Smooth muscle cell (in vitro differentiated cells): ENCODE measurements around the gene CFP. TPM values are rescaled to one million over a fixed set of nuclear protein-coding genes. Genes with fewer than 3 reads are reported as not detected.

ENCODE experiments used
- DNase-seq: peaks from one replicate; lab custom pipeline; 2025; ENCODE audit not compliant: unreplicated experiment; lab: John Stamatoyannopoulos, UW
- H2AFZ ChIP-seq: fragments of 200-600 bp; sonication (generic); 2 replicates; pipeline ENCODE4 v1.6.0; 2016; ENCODE audit warnings: antibody characterized with exemption, low read depth, mild to moderate bottlenecking
- H3F3A ChIP-seq: fragments of 200-600 bp; sonication (generic); 2 replicates; pipeline ENCODE4 v1.6.0; 2017; ENCODE audit warnings: antibody characterized with exemption, low read depth
- H3K27ac ChIP-seq: fragments of 200-600 bp; sonication (generic); 2 replicates; pipeline ENCODE4 v1.5.1; 2016; ENCODE audit warnings: low read depth, mild to moderate bottlenecking
- H3K27me3 ChIP-seq: fragments of 200-600 bp; sonication (generic); 2 replicates; pipeline ENCODE4 v1.6.1; 2016; ENCODE audit warnings: low read depth, mild to moderate bottlenecking
- H3K36me3 ChIP-seq: fragments of 200-600 bp; sonication (generic); 2 replicates; pipeline ENCODE4 v1.5.1; 2016; ENCODE audit warnings: low read depth
- H3K4me1 ChIP-seq: fragments of 200-600 bp; sonication (generic); 2 replicates; pipeline ENCODE4 v1.5.1; 2016; ENCODE audit warnings: low read depth
- H3K4me2 ChIP-seq: fragments of 200-600 bp; sonication (generic); 2 replicates; pipeline ENCODE4 v1.6.0; 2016; ENCODE audit warnings: mild to moderate bottlenecking
- H3K4me3 ChIP-seq: fragments of 200-600 bp; sonication (generic); 2 replicates; pipeline ENCODE4 v1.5.1; 2016; ENCODE audit warnings: mild to moderate bottlenecking
- H3K79me2 ChIP-seq: fragments of 200-600 bp; sonication (generic); 2 replicates; pipeline ENCODE4 v1.6.0; 2016; ENCODE audit warnings: low read depth, mild to moderate bottlenecking
- H3K9ac ChIP-seq: fragments of 200-600 bp; sonication (generic); 2 replicates; pipeline ENCODE4 v1.6.0; 2016; ENCODE audit warnings: low read depth
- H3K9me3 ChIP-seq: fragments of 200-600 bp; sonication (generic); replicated peaks from 2 replicates; pipeline ENCODE4 v1.5.1; 2016; ENCODE audit warnings: low read depth
- H4K20me1 ChIP-seq: fragments of 200-600 bp; sonication (generic); 2 replicates; pipeline ENCODE4 v1.6.0; 2016; ENCODE audit warnings: low read depth
- WGBS: methylation state at CpG from one replicate; pipeline ENCODE4 v1.1.7; 2016; ENCODE audit warnings: low lambda C conversion rate; 5-methylcytosine and 5-hydroxymethylcytosine counted together
- polyA plus RNA-seq: library from polyadenylated mRNA; unstranded; fragments of >200 nt; fragmentation: Nextera tagmentation; extraction: Ambion mirVana; gene quantifications from 2 replicates; pipeline ENCODE4 v1.2.1, GENCODE V29; 2016
- total RNA-seq: library from RNA; depleted of rRNA; stranded (reverse); fragments of >200 nt; gene quantifications from 2 replicates; pipeline ENCODE4 v1.2.3, GENCODE V29; 2014
- TF ChIP-seq, protein P1 (sequence below): fragments of 200-600 bp; sonication (generic); IDR thresholded peaks from 2 replicates; pipeline ENCODE4 v1.5.1; 2017; ENCODE audit warnings: borderline replicate concordance, mild to moderate bottlenecking, antibody characterized with exemption; ENCODE audit not compliant: insufficient read depth, poor library complexity, severe bottlenecking

Gene CFP
- total and polyA plus RNA-seq, 2 experiments from 2014 or later, result 0.58 to 1.3 TPM

DNA sequence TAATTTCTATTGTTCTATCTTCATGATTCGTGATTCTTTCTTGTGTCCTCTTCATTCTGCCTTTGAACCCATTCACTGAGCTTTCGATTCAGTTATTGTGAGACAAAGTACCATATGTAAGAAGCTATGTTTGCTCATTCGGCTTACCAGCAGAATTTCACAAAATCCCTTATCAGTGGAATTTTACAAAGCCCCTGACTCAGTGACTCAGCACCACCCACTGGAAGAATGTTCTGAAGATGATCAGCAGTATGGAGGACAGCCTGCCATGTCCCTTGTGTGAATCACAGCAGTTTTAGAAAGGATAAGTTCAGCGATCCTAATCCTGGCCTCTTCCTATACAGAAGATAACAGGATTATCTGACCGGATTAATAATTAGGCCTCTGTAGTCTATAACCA lies 35.0 kb upstream of the CFP start:
- peaks cover 7% of the 10 kb centered on the region for H3F3A ChIP-seq
- peak overlapping the region; percentile 94 for H3K27ac ChIP-seq
- no peaks in the 10 kb centered on the region for H3K79me2 ChIP-seq
- no peak overlapping the region for H3K4me3 ChIP-seq
- no peaks in the 10 kb centered on the region for H3K9me3 ChIP-seq
- no peaks in the 10 kb centered on the region for H3K36me3 ChIP-seq
- peak overlapping the region; percentile 60 for H3K4me2 ChIP-seq
- DNase-seq, result no peak
- 46% methylated on average over 5 of the region's 5 CpGs for WGBS
- no peaks in the 10 kb centered on the region for H4K20me1 ChIP-seq
- H3K4me1 ChIP-seq, result no peaks in the 10 kb centered on the region
- no peak overlapping the region for H2AFZ ChIP-seq
- peak overlapping the region; percentile 26 for H3K9ac ChIP-seq
- H3K27me3 ChIP-seq, result no peaks in the 10 kb centered on the region
- TF ChIP-seq, protein P1, sequence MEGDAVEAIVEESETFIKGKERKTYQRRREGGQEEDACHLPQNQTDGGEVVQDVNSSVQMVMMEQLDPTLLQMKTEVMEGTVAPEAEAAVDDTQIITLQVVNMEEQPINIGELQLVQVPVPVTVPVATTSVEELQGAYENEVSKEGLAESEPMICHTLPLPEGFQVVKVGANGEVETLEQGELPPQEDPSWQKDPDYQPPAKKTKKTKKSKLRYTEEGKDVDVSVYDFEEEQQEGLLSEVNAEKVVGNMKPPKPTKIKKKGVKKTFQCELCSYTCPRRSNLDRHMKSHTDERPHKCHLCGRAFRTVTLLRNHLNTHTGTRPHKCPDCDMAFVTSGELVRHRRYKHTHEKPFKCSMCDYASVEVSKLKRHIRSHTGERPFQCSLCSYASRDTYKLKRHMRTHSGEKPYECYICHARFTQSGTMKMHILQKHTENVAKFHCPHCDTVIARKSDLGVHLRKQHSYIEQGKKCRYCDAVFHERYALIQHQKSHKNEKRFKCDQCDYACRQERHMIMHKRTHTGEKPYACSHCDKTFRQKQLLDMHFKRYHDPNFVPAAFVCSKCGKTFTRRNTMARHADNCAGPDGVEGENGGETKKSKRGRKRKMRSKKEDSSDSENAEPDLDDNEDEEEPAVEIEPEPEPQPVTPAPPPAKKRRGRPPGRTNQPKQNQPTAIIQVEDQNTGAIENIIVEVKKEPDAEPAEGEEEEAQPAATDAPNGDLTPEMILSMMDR, result no peak

DNA sequence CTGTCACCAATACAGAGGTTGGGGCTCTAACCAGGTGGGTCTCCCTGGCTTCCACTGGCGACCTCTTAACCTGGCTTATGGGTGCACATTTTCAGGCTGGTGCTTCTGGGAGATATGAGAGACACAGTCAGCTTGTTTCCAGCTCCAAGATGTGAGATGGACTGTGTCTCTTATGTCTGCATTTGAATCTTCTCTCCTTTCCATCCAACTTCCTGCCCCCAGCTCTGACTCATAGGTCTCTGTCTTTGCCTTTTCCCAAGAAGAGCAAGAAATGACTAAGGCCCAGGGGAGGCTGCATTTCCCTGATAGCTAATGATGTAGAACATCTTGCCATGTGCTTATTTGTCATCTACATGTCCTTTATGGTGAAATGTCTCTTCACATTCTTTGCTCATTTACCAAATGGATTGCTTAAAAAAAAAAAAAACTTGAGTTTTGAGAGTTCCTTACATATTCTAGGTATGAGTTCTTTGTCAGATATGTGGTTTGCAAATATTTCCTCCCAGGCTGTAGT lies 32.5 kb upstream of the CFP start:
- TF ChIP-seq, protein P1, result no peak
- Histone ChIP-seq H3K27me3 (no peaks in the 10 kb centered on the region), H3K36me3 (no peaks in the 10 kb centered on the region), H3K27ac (peak overlapping the region; percentile 98), H3F3A (peaks cover 7% of the 10 kb centered on the region), H4K20me1 (no peaks in the 10 kb centered on the region), H3K79me2 (peaks cover 9% of the 10 kb centered on the region), H3K4me2 (peak overlapping the region; percentile 29), H3K9me3 (no peaks in the 10 kb centered on the region), H3K4me1 (no peaks in the 10 kb centered on the region), H3K4me3 (no peak overlapping the region), H2AFZ (no peak overlapping the region), H3K9ac (peak overlapping the region; percentile 61)
- no peak for DNase-seq
- 58% methylated on average over 1 of the region's 1 CpG for WGBS

DNA sequence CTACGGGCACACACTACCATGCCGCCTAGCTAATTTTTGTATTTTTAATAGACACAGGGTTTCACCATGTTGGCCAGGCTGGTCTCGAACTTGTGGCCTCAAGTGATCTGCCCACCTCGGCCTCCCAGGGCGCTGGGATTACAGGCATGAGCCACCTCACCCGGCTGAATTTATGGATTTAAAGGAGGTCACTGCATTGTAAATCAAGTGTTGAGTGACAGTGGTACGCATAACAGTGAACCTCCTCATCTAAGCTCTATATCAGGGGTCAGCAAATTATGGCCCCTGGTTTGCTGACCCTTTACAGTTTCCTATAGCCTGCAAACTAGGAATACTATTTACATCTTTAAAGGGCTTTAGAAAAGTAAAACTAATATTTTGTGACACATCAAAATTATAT lies 31.8 kb upstream of the CFP start:
- Histone ChIP-seq H2AFZ (no peak overlapping the region), H3K27ac (peak overlapping the region; percentile 98), H3K9me3 (no peaks in the 10 kb centered on the region), H3K36me3 (no peaks in the 10 kb centered on the region), H3K9ac (no peak overlapping the region), H3K4me2 (peak overlapping the region; percentile 15), H3K4me1 (no peaks in the 10 kb centered on the region), H3F3A (peaks cover 7% of the 10 kb centered on the region), H3K4me3 (no peak overlapping the region), H3K27me3 (no peaks in the 10 kb centered on the region), H3K79me2 (peaks cover 9% of the 10 kb centered on the region), H4K20me1 (no peaks in the 10 kb centered on the region)
- 80% methylated on average over 7 of the region's 7 CpGs for WGBS
- no peak for DNase-seq
- TF ChIP-seq, protein P1, result no peak

DNA sequence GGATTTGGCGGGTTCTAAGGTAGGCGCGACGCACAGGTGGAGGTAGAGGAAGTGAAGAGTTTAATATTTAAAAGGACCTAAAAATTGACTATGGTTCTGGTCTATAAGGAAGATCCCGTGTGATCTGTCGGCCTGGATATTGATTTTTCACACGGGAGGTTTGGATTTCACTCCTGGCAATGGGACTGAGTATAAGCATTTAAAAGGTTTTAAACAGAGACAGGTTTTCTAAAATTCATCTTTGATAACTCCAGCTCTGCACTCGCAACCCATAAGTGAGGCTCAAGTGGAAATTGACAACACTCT lies 29.6 kb upstream of the CFP start:
- no peaks in the 10 kb centered on the region for H4K20me1 ChIP-seq
- WGBS, result 69% methylated on average over 8 of the region's 8 CpGs

More for the DNA sequence above, 29.6 kb upstream of the CFP start:
- TF ChIP-seq, protein P1, result no peak
- H3F3A ChIP-seq, result peaks cover 7% of the 10 kb centered on the region
- no peak for DNase-seq
- H3K27ac ChIP-seq, result peak overlapping the region; percentile 98
- H2AFZ ChIP-seq, result no peak overlapping the region
- no peaks in the 10 kb centered on the region for H3K9me3 ChIP-seq
- H3K79me2 ChIP-seq, result peaks cover 9% of the 10 kb centered on the region
- H3K4me2 ChIP-seq, result peak overlapping the region; percentile 72
- H3K9ac ChIP-seq, result peak overlapping the region; percentile 26
- H3K27me3 ChIP-seq, result no peaks in the 10 kb centered on the region
- peak overlapping the region; percentile 66 for H3K4me3 ChIP-seq
- H3K36me3 ChIP-seq, result no peaks in the 10 kb centered on the region
- H3K4me1 ChIP-seq, result no peaks in the 10 kb centered on the region
